LNCaP clone FGC (cell line): ENCODE results near the gene MRPL58.

Experiments
- DNase-seq: peaks from one replicate; pipeline ENCODE4 v3.0.0-alpha.2; 2011; ENCODE audit warnings: low read depth
- H3K4me3 ChIP-seq: 2 replicates; pipeline ENCODE4 v1.5.1; 2011; ENCODE audit warnings: mild to moderate bottlenecking, low read depth, low read length, control low read depth
- CTCF ChIP-seq: IDR thresholded peaks from 2 replicates; pipeline ENCODE4 v1.5.1; 2012; ENCODE audit warnings: mild to moderate bottlenecking; ENCODE audit not compliant: control insufficient read depth, insufficient read depth; ENCODE audit errors: extremely low read depth

The MRPL58 gene

GRCh38 chr17:75006653-75007052, 5.8 kb upstream of the MRPL58 start:
- no peak overlapping the region for H3K4me3 ChIP-seq
- no peak for DNase-seq
- no peak for TF ChIP-seq CTCF

- H3K4me3 ChIP-seq, result no peak overlapping the region
- no peak for DNase-seq
- no peak for TF ChIP-seq CTCF
Observed at GRCh38 chr17:75008373-75008772, 4.1 kb upstream of the MRPL58 start.

- peak; percentile 95 for DNase-seq
- TF ChIP-seq CTCF, result no peak
- no peak overlapping the region for H3K4me3 ChIP-seq
Observed at GRCh38 chr17:75009139-75009724, 3.2 kb upstream of the MRPL58 start.

- peak; percentile 51 for DNase-seq
- peak; percentile 16; the same call in 1 of the 2 replicates for TF ChIP-seq CTCF
- H3K4me3 ChIP-seq, result no peak overlapping the region
Observed at GRCh38 chr17:75010683-75011400, 1.6 kb upstream of the MRPL58 start.

- no peak for TF ChIP-seq CTCF
- peak; percentile 80 for DNase-seq
- peak overlapping the region; percentile 85 for H3K4me3 ChIP-seq
Observed at GRCh38 chr17:75011401-75012095, 922 bp upstream of the MRPL58 start.

- TF ChIP-seq CTCF, result no peak
- no peak for DNase-seq
- H3K4me3 ChIP-seq, result peak overlapping the region; percentile 85
Observed at GRCh38 chr17:75012096-75012345, 449 bp upstream of the MRPL58 start.

GRCh38 chr17:75013092-75013559, 656 bp downstream of the MRPL58 start:
- peak overlapping the region; percentile 85 for H3K4me3 ChIP-seq
- DNase-seq, result no peak
- TF ChIP-seq CTCF, result no peak
